ENCODE data around the gene EFCAB12.
A peak's percentile ranks its signal among the peaks of the same experiment; 100 is the strongest.

The EFCAB12 gene

GRCh38 chr3:129422897-129423296 is 5.5 kb downstream of the EFCAB12 start:
- Mint-ChIP-seq H3K4me3 (no peak overlapping the region), H3K36me3 (ENCODE audit: low read depth) (no peaks in the 10 kb centered on the region), H3K27ac (peak overlapping the region in 1 of 3 experiments; percentile 42), H3K9me3 (no peaks in the 10 kb centered on the region), H3K4me1 (peaks cover 40% of the 10 kb centered on the region), H3K27me3 (ENCODE audit: low read depth) (peaks cover 12% of the 10 kb centered on the region)
- no peak for TF ChIP-seq CTCF (IDR thresholded peaks at IDR 0.05; ENCODE audit: unreplicated experiment in 3 of 3)

- Mint-ChIP-seq H3K9me3 (no peaks in the 10 kb centered on the region), H3K4me1 (peaks cover 36% of the 10 kb centered on the region)
Measured at GRCh38 chr3:129421988-129422745, 6.3 kb downstream of the EFCAB12 start.

GRCh38 chr3:129421236-129421883 is 7.1 kb downstream of the EFCAB12 start:
- Mint-ChIP-seq H3K27me3 (ENCODE audit: low read depth) (peaks cover 9% of the 10 kb centered on the region), H3K4me3 (no peak overlapping the region), H3K27ac (no peak overlapping the region), H3K9me3 (no peaks in the 10 kb centered on the region), H3K36me3 (ENCODE audit: low read depth) (no peaks in the 10 kb centered on the region), H3K4me1 (peaks cover 36% of the 10 kb centered on the region)
- no peak for TF ChIP-seq CTCF (IDR thresholded peaks at IDR 0.05; ENCODE audit: unreplicated experiment in 3 of 3)

More at GRCh38 chr3:129421988-129422745, 6.3 kb downstream of the EFCAB12 start:
- H3K27me3 Mint-ChIP-seq (ENCODE audit: low read depth): peaks cover 9% of the 10 kb centered on the region
- H3K4me3 Mint-ChIP-seq: no peak overlapping the region
- H3K27ac Mint-ChIP-seq: peak overlapping the region in 1 of 3 experiments; percentile 42
- TF ChIP-seq CTCF (IDR thresholded peaks at IDR 0.05; ENCODE audit: unreplicated experiment in 3 of 3): no peak
- H3K36me3 Mint-ChIP-seq (ENCODE audit: low read depth): no peaks in the 10 kb centered on the region

GRCh38 chr3:129419476-129419875 is 9.0 kb downstream of the EFCAB12 start:
- peaks cover 24% of the 10 kb centered on the region for H3K4me1 Mint-ChIP-seq
- H3K9me3 Mint-ChIP-seq: no peaks in the 10 kb centered on the region
- H3K4me3 Mint-ChIP-seq: no peak overlapping the region
- peak overlapping the region; percentile 35 to 86 (median 42) for H3K27ac Mint-ChIP-seq
- no peak for TF ChIP-seq CTCF (IDR thresholded peaks at IDR 0.05; ENCODE audit: unreplicated experiment in 3 of 3)
- no peaks in the 10 kb centered on the region for H3K36me3 Mint-ChIP-seq (ENCODE audit: low read depth)
- H3K27me3 Mint-ChIP-seq (ENCODE audit: low read depth): peaks cover 3% of the 10 kb centered on the region

GRCh38 chr3:129418041-129418973 is 10.1 kb downstream of the EFCAB12 start:
- Mint-ChIP-seq H3K9me3 (no peaks in the 10 kb centered on the region), H3K36me3 (ENCODE audit: low read depth) (no peaks in the 10 kb centered on the region), H3K4me1 (peaks cover 28% of the 10 kb centered on the region), H3K27me3 (ENCODE audit: low read depth) (peaks cover 3% of the 10 kb centered on the region), H3K4me3 (no peak overlapping the region), H3K27ac (peak overlapping the region; percentile 49 to 74 (median 68))
- TF ChIP-seq CTCF (IDR thresholded peaks at IDR 0.05; ENCODE audit: unreplicated experiment in 3 of 3): no peak
